HG02623 (cell line): ENCODE data around the gene GRIK2.

Experiments
- ATAC-seq: cut with Tn5 transposase; IDR thresholded peaks from one replicate; pipeline ENCODE4 v1.9.1; 2021; ENCODE audit warnings: moderate library complexity; ENCODE audit not compliant: unreplicated experiment

Gene GRIK2

GRCh38 chr6:102118034-102118433 is 724.5 kb downstream of the GRIK2 start:
- ATAC-seq, result no peak
